Upper lobe of left lung (tissue), 4 donors: ENCODE measurements around the gene AGXT.

Source experiments
- POLR2AphosphoS5 ChIP-seq, 2 donors: sonication (generic); formaldehyde crosslinking; IDR thresholded peaks; one replicate each; pipeline ENCODE4 v1.5.1; 2017; ENCODE audit warnings: antibody characterized with exemption in 2 of 2
- TF ChIP-seq, protein P1 (sequence below), 6 experiments: fragments of 450-650 bp in 4 of 6; fragments of 200-600 bp in 2 of 6; sonication (generic) in 2 of 6; IDR thresholded peaks; one replicate each; pipeline ENCODE4 v1.5.1; 2016 to 2019; ENCODE audit warnings: antibody characterized with exemption in 6 of 6

DNA sequence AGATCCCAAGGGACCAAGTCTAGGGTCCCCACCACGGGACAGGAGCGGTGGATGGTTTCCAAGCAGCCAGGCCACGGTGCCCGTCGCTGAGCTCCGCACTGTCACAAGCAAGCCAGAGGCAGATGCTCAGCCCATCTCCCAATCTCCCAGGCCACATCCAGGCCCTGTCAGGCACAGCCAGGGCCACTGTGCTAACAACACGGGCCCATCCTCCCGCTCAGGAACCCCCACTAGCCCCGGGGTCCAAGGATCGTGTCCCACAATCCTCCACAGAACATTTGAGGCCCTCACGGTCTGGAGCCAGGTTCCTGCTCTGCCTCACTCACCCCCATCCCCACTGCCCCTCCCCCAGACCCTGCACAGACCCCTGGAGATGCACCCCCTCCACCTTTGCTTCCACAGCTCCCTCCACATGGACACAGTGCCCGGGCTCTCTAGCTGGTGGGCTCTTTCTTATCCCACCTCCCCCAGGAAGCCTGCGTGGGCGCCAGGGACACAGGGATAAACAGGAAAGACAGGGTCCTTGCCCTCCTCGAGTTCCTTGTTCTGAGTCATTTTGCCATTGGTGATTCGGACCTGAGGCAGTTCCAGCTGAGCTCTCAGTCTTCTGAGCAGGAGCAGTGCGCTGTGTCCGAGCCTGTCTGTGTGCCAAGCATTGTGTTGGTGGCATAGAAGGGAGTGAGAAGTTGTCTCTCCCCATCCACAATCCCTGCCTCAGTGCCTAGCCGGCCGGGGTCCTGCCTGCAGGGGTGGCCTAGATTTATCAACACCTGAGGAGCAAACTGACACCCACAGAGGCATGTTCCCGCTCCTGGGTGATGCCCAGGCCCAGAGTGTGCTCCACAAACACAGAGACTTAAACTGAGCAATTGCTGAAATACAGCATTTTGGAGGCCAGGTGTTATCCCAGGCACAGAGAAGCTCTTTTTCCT, 44.5 kb downstream of the AGXT start:
- TF ChIP-seq, protein P1, sequence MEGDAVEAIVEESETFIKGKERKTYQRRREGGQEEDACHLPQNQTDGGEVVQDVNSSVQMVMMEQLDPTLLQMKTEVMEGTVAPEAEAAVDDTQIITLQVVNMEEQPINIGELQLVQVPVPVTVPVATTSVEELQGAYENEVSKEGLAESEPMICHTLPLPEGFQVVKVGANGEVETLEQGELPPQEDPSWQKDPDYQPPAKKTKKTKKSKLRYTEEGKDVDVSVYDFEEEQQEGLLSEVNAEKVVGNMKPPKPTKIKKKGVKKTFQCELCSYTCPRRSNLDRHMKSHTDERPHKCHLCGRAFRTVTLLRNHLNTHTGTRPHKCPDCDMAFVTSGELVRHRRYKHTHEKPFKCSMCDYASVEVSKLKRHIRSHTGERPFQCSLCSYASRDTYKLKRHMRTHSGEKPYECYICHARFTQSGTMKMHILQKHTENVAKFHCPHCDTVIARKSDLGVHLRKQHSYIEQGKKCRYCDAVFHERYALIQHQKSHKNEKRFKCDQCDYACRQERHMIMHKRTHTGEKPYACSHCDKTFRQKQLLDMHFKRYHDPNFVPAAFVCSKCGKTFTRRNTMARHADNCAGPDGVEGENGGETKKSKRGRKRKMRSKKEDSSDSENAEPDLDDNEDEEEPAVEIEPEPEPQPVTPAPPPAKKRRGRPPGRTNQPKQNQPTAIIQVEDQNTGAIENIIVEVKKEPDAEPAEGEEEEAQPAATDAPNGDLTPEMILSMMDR (IDR thresholded peaks at IDR 0.05) = no peak
- TF ChIP-seq POLR2AphosphoS5 (IDR thresholded peaks at IDR 0.05) = no peak
